GM21576 (cell line): ENCODE measurements around the gene TDRKH.

Experiments
- ATAC-seq: cut with Tn5 transposase; IDR thresholded peaks from one replicate; pipeline ENCODE4 v1.9.1; 2021; ENCODE audit warnings: mild to moderate bottlenecking, moderate library complexity; ENCODE audit not compliant: unreplicated experiment

TDRKH gene

GRCh38 chr1:151790071-151790939 is at the start of gene TDRKH:
TSS of gene TDRKH (minus strand) at chr1:151790500. CDS start at chr1:151783022, 7,478 bp downstream.
- peak; percentile 92 for ATAC-seq

GRCh38 chr1:151839457-151840403 is 49.4 kb upstream of the TDRKH start, which contains the start of gene C2CD4D:
TSS of gene C2CD4D (minus strand) at chr1:151839820. CDS start at chr1:151838989, 831 bp downstream.
- no peak for ATAC-seq

DNA sequence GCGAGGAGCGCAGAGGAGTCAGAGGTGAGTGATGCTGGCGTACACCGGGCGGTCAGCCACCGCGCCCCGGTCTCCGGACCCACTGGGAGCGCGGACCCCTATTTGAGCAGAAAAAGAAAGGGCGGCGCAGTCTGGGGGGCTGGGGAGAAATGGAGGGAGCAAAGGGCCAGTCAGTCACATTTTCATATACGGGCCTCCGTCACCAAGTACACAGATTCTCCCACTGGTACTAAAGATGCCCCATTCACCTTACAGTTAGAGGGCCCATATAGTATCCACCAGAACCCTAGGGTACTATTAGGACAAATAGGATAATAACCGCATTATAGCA is 48.7 kb upstream of the TDRKH start:
- ATAC-seq: no peak

DNA sequence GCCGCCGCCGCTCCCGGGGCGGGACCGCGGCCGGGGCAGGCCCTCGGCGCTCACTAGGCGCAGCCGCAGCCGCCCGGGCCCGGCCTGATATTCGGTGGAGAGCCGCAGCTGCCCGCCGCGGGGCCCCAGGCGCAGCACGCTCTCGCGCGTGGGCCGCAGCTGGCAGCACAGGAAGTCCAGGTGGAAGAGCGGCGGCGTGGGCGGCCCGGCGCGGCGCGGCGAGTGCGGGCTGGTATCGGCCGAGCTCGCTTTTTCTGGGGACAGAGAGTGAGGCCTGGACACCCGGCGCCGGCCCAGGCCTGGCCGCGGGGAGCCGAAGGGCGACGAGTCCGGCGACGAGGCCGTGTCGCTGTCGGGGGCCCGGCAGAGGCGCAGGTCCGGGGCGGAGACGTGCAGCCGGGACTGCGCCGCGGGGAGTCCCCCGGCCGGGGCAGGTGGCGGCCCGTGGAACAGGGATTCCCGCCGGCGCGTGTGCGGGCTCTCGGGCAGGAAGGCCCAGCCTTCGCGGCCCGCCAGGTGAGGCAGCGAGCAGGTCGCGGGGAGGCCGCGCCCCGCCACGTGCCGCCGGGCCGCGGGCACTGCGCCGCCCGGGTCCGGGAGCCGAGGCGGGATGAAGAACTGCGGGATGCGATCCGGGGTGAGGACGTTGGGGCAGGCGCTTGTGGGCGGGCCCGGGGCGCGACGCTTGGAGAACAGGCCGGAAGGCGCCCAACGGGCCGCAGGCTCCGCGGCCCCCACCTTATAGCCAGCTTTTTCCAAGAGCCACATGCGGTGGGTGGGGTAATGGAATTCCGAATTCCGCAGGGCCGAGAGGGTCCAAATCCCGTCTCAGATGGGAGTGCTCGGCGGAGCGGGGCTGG is 48.2 kb upstream of the TDRKH start:
- ATAC-seq: no peak

DNA sequence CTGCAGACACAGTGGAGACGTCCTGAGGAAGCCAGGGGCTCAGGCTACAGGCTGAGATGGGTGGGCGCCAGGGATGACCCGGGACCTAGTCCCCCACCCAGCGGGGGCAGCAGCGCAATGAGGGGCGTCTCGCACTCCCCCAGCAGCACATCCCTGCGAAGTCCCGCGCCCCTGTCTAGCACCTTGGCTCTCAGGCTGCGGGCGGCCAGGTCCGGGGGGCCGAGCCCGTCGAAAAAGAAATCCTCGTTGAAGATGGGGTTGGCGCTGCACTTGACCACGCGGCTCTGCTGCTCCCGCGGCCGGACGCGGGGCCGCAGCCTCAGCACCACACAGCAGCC is 47.6 kb upstream of the TDRKH start:
- no peak for ATAC-seq

- no peak for ATAC-seq
These were observed 46.9 kb upstream of the TDRKH start for GRCh38 chr1:151837197-151837596.

GRCh38 chr1:151835596-151835995 is 45.3 kb upstream of the TDRKH start:
- ATAC-seq: no peak

GRCh38 chr1:151834239-151834638 is 43.9 kb upstream of the TDRKH start:
- no peak for ATAC-seq

DNA sequence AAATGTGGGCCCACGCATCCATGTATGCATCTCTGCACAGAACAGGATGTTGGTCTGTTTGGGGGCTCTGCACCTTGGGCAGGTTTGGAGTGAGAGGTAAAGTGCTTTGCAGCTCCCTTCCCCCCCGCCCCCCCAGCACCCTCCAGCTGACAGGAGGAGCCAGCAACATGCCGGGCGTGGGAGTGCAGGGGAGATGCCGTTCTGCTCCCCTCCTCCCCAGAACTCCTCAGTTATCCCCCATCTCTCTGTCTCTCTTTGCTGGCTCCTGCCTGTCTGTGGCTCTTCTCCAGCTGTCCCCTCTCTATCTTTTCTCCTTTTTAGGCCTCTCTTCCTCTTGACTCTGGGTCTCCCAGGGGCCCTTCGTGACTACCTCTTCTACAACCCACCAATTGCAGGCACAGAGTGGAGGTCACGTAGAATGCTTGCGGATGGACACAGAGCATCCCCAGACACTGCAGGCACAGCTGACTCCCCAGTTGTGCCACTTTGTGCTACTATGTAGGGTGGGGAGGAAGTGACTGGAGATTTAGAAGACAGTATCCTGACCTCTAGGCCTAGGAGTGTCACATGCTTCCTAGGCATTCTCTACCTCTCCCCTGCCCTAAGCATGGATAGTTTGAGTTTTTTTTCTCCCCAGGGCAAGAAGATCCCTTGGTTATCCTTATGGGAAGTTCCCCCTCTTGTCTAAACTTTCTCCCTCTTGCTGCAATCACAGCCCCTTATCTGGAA is 43.0 kb upstream of the TDRKH start:
- no peak for ATAC-seq

GRCh38 chr1:151832318-151832980 is 42.1 kb upstream of the TDRKH start:
- ATAC-seq: no peak

- ATAC-seq: no peak
These were observed 41.3 kb upstream of the TDRKH start, which contains the start of gene RORC for GRCh38 chr1:151831605-151832004. TSS of gene RORC (minus strand) at chr1:151831802. CDS start at chr1:151831764, 38 bp downstream.

- no peak for ATAC-seq
These were observed 40.9 kb upstream of the TDRKH start for GRCh38 chr1:151831256-151831591.

DNA sequence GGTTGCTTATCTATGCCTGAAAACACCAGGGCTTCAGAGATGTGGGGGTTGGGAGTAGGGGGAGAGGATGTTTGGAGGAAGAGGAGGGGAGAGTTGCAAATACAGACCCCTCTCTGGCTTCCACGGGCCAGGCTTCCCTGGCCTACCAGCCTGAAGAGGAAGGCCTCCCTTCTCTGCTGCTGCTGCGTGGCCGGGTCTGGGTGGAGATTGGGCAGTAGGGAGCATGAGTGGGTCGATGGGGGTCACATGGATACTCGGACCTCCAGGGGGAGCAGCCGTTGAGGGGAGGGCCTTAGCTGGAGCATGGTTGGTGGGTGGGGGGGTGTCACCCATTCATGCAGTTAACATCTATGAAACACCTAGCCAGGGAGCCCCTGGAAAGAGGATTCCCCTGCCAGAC is 39.8 kb upstream of the TDRKH start:
- no peak for ATAC-seq

DNA sequence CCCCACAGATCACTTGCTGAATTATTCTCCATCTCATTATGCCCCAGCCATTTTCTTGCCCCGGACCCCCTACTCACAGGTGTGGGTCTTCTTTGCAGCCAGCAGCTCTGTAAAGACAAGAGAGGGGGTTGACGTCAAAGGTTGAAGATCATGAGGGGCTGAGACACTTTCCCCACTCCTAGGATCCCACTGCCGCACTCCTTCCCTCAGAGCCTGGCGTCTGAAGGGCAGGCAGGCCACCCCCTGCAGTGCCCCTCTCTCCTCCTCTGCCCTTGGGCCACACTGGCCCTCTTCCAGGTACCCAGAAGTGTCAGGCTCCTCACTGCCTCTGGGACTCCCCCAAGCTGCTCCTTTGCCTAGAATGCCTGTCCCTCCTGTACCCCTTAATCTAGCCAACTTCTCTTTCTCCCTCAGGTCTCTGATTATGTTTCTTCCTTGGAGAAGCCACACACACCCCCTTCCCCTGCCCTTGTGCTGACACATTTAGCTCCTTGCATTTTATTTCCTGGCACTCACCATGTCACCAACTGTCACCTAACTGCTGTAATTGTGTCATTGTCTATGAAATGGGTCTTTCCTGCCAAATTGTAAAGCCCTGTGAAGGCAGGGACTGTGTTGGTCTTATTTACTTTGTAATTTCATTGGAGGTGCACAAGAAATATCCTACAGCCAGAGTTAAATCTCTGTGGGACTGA is 39.2 kb upstream of the TDRKH start:
- ATAC-seq: no peak

GRCh38 chr1:151828921-151829320 is 38.6 kb upstream of the TDRKH start:
- ATAC-seq: no peak

DNA sequence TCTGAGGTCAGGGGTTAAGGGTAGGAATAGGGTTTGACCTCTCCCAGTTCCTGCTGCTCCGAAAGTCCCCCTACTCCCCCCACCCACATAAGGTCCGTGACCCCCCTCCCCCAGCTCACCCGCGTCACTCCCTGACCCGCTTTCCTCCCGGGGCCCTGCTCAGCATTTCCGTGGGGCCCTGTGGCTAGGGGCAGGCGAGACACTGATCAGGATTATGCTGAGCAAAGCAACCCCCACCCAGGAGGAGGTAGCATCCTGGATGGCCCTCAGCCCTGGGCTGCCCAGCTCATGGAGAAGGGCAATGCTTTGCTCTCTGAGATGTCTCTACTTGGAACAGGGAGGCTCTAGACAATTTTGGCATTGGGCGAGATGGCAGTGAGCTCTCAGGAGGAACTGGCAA is 37.6 kb upstream of the TDRKH start:
- no peak for ATAC-seq

DNA sequence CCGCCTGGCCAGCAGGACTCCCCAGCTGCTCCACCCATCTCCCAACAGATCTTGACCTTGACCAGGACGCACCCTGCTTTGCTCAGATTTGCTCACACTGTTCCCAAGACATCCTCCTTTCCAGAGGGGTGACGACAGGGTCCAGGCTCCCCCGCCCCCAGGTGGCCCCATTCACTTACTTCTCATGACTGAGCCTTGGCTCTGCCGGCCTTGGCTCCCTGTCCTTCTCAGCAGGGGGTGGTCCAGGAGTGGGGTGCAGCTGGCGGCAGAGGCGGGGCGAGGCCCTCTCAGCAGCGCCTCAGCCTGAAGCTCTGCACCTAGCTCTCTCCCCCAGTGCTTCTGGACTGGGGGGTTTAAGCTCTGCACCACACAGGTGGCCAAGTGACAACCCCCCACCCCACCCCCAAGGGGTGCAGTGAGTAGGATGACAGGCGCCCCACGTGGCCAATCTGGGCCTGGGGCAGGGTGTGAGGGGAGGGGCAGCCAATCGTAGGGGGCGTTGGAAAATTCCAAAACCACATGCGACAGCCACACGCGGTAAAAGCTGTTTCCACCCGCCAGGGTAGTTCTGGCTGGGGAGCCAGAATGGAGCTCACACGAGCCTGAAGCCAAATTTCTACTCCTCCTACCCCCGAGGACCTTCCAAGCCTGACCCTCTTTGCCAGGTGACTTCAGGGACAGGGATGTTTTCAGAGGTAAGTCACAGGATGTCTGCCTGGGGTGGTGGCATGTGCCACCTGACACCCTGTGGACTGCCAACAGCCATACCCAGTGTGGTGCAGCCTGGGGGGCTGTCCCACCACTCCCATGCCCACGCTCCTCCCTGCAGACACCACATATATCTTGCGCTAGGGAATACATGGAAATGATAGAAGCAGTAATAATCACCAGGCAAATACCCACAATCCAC is 35.7 kb upstream of the TDRKH start:
- no peak for ATAC-seq

DNA sequence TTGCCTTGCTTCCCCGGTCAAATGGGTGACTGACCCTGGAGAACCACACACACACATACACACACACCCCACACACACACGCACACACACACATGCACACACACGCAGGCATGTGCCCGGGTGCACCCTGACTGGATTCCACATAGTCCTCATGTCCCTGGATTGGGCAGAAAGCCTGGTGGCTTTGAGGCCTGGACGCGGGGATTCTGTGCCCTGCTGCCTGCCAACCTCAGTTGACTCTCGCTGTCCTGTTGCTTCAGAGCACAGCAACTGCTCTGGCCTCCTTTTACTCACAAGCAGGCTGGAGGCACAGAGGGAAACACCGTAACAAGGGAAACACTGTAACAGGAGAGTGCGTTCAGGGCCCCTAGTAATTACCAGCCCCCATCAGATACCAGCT is 34.9 kb upstream of the TDRKH start:
- no peak for ATAC-seq
